Hepatocyte (in vitro differentiated cells): ENCODE measurements around the gene LHX3.

Experiments
- CTCF ChIP-seq: fragments of 200-600 bp; sonication (generic); IDR thresholded peaks from 2 replicates; pipeline ENCODE4 v1.5.1; 2016; ENCODE audit warnings: antibody characterized with exemption, mild to moderate bottlenecking; ENCODE audit not compliant: poor library complexity
- EZH2 ChIP-seq: fragments of 200-600 bp; sonication (generic); IDR thresholded peaks from 2 replicates; pipeline ENCODE4 v1.6.1; 2016; ENCODE audit warnings: antibody characterized with exemption, mild to moderate bottlenecking, borderline replicate concordance

- TF ChIP-seq EZH2 (no peak), CTCF (no peak)
Observed at GRCh38 chr9:136244122-136244968, 39.4 kb upstream of the LHX3 start.
